GM19239 (cell line): ENCODE results near the gene GMDS.

Experiments used
- DNase-seq: peaks from one replicate; pipeline ENCODE4 v3.0.0; 2011; ENCODE audit warnings: low spot score; ENCODE audit not compliant: insufficient read length
- FAIRE-seq: peaks from 2 replicates; lab custom pipeline; 2011; peaks lifted over from hg19 to GRCh38; lab: Jason Lieb, UNC

Gene GMDS

DNA sequence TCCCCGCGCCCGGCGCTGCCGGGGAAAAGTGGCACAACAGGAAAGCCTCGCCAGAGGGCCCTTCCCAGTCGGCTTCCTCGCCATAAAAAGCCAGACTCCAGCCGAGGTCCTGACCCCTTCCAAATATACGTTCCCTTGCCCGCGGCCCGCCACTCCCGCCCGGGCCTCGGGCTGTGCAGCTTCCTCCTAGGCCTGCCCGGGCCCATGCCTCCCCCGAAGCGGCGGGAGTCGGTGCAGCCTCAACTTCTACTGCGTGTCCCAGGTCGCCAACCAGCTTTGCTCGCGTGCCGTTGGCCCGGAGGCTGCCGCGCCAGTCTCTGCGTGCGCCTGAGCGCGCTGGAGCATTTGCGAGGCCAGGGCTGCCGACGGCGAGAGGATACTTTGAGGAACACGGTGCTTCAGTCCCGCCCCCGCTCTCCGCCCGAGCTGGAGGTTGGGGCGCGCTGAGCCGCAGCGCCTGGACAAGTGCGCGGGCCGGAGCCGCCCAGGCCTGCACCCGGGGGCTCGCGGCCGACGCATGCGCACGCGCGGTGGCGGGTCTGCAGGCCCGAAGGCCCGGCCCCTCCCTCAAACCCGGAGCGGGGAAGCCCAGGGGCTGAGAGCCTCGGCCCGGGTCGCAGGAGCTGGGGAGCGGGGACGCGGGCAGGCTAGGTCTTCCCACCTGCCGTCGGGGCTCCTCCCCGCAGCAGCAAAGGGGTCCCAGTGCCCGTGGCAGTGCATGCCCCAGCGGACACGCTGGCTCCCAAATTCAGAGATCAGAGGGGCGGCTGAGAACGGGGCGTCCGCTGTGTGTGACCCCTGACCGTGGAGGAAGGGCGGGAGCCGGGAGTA lies 625.5 kb downstream of the GMDS start:
- FAIRE-seq = no peak
- no peak for DNase-seq

DNA sequence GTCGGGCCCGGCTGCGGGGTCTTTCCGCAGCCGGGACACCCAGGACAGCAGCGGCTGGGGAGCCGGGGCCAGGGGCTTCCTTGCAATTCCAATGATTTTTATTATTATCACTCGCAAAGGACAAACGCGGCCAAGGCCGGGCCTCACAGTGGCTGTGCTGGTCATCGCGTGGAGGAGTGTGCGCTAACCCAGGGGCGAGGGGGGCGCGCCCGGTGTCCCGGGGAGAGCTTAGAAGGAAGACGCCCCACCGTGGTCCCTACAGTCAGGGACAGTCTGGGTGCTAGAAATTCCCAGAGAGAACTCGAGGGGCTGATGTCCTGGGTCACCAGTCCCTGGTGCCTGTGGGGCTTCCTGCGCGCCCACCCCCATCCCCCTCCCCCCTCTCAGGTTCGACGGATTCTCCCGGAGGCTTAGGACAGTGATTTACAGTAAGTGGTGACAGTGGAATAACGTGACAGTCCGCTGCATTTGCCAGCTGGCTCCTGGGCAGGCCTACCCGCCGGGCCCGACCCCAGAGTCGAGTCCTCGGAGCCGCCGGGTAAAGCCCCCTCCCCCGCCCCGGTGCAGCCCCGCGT lies 626.2 kb downstream of the GMDS start:
- no peak for FAIRE-seq

DNA sequence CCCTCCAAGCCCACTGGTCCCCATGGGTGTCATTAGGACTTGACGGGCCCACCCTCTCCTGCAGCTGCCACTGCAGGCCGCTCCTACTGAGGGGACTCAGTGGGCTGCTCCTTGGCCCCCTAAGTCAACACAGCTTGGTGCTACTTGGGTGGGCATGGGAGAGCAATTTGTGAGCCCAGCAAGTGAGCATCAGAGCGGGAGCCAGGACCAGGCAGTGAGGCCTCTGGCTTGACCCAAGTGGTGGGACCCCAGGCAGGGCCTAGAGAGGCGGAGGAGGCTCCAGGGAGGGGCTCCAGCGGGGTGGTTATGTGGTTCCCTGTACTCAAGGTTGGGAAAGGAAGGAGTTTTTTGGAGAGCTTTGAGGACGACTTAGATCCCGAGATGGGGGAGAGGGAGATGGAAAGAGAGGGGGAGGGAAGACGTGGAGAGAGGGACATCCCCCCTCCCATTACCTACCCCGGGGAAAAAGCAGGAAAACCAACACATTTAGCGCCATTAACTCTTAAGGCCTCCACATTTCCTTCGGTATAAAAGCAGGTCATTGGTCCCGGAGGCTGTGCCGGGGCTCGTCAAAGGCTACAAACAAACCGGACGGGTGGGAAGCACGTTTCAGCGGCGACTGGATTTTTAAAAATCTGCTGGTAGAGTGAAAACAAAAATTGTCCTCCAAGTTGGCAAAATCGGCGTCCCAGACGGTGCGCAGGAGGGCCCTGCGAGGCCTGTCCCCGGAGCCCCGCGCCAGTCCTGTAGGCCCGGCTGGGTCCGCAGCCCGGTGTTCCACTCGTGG lies 626.9 kb downstream of the GMDS start:
- DNase-seq = no peak
- FAIRE-seq = no peak

More for the DNA sequence above, 626.2 kb downstream of the GMDS start:
- no peak for DNase-seq

DNA sequence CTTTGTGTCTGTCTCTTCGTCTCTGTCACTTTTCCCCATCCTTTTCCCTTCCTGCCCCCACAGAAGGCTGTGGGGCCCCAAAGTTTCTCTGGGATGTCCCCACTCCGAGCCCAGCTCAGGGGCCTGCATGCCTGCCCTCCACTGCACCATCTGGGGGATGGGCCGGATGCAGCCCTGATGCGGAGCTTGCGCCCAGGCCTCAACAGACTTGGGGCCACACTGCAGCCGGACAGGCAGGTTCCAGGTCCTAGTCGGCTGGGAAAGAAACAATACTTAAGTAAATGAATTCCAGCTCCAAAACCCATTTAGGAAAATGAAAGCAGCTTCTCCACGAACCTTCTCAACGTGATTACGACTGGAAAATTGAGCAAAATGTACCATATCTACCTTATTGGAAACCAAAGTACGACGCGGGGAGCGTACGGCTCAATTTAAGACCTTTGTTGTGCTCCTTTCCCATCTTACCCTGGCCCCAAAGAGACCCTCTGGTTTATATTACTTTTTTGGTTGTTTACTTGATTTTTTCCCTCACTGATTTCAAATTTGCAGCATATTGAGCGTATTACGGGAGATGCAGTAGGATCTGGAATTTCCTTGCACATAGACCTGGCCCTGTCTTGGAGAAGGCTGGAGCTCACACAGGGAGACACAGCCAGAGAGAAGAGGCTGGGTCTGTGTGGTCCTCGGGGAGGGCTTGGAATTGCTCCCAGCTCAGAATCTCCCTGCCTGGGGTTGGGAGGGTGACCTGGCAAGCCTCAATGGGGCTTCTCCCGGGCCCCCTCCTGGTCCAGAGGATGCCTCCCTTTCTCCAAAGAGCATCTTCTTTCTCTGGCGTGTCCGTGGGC lies 627.7 kb downstream of the GMDS start:
- no peak for DNase-seq
- FAIRE-seq = no peak

DNA sequence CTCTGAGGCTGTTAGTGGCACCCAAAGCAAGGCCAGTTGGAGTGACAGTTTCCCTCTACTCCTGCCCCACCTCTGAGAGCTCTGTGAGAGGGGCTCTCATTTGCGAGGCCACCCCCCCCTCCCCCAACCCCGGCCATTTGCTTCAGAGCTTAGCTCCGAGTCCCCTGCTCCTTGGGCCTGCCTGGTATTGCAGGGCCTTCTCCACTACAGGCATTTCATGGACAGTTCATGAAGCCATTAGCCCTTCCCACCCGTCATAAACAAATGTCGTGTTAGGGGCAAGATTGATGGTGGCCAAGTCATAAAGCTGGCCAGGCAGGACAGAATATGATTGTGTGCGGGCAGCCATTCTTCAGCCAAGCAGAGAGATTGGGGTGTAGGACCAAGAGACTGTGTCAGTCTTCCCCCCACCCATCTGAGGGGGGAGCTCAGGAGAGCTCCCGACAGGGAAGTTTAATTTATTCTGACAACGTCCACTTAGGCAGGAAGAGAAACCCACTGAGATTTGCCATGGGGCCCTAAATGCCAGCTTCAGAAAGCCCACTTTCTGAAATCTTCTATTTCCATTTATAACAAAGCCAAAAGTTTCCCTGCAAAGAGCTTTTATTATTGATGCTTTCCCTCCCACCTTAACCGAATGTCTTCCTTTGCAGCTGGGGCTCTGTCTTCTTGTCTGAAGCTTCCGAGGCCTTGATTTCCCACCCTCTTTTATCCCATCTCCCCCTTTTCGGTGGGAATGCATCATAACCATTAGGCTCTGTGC lies 628.5 kb downstream of the GMDS start:
- FAIRE-seq (no peak), DNase-seq (no peak)

DNA sequence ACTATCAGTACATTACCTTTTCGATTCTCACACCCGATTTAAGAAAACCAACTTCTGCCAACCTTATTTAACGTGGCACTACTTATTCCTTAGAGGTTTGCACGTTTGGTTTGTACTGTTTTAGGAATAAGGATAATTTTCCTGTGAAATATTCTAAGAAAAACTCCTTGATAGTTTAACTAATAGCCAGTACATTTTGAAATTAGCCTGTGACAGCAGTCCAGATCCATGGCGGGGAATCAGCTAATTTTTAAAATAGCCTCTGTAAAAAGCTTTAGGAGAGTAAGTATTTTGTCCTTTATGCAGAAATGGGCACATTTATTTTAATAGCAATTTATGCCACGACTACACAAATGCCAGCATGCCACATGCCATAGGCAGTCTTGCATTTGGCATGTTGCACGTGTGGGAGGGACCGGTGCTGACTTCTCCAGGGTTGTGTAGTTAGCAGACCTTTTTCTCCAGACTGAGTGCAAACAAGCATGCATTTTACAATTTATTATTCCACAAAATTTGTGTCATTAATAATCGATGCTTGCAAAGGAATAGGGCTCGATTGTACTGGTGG lies 629.5 kb downstream of the GMDS start:
- DNase-seq = no peak
- FAIRE-seq = no peak

DNA sequence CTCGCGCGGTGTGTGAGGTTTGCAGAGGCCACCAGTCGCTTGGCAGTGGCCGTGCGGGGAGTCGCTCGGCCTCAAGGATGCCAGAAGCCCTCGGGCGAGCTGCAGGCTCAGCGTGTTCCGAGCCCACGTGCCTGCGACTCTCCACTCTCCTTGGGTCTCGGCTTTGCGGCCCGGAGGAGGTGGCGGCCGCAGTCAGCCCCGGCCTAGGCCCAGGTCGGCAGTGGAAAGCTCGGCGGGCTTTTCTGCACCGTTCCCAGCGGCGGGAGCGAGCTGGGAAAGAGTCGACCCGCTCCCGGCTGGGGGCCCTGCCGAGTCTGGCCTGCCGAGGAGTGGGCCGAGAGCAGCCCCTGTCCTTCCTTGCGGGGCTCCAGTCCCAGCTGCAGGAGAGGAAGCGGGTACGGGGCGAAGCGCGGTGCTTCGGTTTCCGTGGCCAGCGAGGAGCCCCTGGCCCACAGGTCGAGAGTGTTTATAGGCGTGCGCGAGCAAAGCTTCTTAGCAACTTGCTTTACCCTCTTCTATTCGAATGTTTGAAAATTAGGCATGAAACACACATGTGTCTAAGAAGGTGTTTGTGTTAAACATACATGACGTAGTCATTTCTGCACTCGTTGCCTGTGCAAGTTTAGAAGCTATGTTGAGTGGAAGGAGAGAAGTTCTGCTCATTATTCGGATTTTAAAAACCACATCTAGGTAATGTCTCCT lies 630.1 kb downstream of the GMDS start:
- FAIRE-seq (no peak), DNase-seq (no peak)

DNA sequence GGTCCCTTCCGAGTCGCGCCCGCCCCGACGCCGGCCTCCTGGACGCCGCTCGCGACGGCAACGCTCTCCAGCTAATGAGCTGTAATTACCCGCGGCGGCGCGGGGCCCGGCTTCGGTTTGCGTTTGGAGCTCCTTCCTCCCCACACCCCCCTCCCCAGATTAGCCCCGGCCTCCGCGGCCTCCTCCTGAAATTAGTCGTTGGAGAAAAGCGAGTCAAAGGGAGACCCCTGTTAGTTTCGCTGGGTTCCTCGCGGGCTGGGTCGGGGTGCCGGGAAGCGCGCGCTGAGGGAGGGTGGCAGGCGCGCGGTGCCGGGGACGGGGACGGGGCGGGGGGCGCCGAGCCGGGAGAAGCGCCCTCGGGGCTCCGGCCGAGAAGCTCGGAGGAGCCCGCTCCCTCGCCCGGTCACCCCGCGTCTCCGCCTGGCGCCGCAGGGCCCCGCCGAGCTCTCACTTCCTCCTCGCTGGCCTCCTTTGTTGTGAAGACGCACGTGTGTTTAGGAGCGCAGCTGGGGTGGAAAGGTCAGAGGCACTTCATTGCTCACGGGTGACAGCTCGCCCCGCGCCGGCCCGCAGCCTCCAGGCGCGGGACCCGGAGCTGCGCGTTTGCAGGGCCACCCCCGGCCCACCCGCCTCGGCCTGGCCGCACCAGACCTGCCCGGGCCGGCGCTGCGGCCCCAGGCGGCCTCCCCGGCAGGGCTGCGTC lies 630.8 kb downstream of the GMDS start:
- DNase-seq (no peak), FAIRE-seq (no peak)

DNA sequence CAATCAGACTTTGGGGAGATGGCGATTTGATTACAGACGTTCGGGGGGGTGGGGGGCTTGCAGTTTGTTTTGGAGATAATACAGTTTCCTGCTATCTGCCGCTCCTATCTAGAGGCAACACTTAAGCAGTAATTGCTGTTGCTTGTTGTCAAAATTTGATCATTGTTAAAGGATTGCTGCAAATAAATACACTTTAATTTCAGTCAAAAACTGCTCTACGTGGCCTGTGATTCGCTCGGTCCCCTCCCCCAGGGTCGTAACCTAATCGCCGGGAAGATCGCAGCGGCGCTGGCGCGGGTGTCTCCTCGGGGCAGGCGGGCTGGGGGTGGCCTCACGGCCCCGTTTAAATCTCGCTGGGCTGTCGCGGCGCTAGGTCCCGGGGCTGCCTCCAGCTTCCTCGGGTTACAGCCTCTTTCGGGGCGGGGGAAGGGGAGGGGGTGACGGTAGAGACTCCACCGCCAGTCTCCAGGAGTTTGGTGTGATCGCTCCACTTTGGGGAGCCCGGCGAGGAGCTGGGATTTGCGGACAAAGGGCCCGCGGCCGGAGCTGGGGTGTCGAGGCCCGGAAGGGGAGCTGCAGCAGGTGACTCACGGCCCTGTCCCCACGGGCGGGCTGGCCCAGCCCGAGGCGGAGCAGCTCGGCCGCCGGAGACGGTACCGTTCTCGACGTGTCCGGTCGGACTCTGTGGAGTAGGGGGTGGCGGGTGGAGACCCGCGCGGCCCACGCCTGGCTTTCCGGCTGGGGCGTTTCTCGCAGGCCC lies 631.5 kb downstream of the GMDS start:
- DNase-seq (no peak), FAIRE-seq (no peak)

DNA sequence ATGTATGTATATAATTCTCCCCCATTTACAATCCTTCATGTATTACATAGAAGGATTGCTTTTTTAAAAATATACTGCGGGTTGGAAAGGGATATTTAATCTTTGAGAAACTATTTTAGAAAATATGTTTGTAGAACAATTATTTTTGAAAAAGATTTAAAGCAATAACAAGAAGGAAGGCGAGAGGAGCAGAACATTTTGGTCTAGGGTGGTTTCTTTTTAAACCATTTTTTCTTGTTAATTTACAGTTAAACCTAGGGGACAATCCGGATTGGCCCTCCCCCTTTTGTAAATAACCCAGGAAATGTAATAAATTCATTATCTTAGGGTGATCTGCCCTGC lies 632.1 kb downstream of the GMDS start:
- DNase-seq (no peak), FAIRE-seq (no peak)

DNA sequence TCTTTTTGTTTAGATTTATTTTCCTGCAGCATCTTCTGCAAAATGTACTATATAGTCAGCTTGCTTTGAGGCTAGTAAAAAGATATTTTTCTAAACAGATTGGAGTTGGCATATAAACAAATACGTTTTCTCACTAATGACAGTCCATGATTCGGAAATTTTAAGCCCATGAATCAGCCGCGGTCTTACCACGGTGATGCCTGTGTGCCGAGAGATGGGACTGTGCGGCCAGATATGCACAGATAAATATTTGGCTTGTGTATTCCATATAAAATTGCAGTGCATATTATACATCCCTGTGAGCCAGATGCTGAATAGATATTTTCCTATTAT lies 632.5 kb downstream of the GMDS start:
- no peak for FAIRE-seq
- no peak for DNase-seq

DNA sequence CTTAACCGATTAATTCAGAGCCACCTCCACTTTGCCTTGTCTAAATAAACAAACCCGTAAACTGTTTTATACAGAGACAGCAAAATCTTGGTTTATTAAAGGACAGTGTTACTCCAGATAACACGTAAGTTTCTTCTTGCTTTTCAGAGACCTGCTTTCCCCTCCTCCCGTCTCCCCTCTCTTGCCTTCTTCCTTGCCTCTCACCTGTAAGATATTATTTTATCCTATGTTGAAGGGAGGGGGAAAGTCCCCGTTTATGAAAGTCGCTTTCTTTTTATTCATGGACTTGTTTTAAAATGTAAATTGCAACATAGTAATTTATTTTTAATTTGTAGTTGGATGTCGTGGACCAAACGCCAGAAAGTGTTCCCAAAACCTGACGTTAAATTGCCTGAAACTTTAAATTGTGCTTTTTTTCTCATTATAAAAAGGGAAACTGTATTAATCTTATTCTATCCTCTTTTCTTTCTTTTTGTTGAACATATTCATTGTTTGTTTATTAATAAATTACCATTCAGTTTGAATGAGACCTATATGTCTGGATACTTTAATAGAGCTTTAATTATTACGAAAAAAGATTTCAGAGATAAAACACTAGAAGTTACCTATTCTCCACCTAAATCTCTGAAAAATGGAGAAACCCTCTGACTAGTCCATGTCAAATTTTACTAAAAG lies 633.0 kb downstream of the GMDS start:
- FAIRE-seq = no peak
- no peak for DNase-seq

DNA sequence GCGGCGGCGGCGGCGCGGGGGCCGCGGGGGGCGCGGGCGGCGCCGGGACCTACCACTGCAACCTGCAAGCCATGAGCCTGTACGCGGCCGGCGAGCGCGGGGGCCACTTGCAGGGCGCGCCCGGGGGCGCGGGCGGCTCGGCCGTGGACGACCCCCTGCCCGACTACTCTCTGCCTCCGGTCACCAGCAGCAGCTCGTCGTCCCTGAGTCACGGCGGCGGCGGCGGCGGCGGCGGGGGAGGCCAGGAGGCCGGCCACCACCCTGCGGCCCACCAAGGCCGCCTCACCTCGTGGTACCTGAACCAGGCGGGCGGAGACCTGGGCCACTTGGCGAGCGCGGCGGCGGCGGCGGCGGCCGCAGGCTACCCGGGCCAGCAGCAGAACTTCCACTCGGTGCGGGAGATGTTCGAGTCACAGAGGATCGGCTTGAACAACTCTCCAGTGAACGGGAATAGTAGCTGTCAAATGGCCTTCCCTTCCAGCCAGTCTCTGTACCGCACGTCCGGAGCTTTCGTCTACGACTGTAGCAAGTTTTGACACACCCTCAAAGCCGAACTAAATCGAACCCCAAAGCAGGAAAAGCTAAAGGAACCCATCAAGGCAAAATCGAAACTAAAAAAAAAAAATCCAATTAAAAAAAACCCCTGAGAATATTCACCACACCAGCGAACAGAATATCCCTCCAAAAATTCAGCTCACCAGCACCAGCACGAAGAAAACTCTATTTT lies 633.7 kb downstream of the GMDS start:
- FAIRE-seq (no peak), DNase-seq (no peak)

DNA sequence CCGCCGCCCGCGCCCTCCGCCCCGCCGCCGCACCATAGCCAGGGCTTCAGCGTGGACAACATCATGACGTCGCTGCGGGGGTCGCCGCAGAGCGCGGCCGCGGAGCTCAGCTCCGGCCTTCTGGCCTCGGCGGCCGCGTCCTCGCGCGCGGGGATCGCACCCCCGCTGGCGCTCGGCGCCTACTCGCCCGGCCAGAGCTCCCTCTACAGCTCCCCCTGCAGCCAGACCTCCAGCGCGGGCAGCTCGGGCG lies 634.2 kb downstream of the GMDS start:
- FAIRE-seq (no peak), DNase-seq (no peak)

DNA sequence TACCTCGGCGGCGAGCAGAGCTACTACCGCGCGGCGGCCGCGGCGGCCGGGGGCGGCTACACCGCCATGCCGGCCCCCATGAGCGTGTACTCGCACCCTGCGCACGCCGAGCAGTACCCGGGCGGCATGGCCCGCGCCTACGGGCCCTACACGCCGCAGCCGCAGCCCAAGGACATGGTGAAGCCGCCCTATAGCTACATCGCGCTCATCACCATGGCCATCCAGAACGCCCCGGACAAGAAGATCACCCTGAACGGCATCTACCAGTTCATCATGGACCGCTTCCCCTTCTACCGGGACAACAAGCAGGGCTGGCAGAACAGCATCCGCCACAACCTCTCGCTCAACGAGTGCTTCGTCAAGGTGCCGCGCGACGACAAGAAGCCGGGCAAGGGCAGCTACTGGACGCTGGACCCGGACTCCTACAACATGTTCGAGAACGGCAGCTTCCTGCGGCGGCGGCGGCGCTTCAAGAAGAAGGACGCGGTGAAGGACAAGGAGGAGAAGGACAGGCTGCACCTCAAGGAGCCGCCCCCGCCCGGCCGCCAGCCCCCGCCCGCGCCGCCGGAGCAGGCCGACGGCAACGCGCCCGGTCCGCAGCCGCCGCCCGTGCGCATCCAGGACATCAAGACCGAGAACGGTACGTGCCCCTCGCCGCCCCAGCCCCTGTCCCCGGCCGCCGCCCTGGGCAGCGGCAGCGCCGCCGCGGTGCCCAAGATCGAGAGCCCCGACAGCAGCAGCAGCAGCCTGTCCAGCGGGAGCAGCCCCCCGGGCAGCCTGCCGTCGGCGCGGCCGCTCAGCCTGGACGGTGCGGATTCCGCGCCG lies 634.7 kb downstream of the GMDS start:
- FAIRE-seq (no peak), DNase-seq (no peak)
